ENCODE measurements around the gene CYLD. TPM values are rescaled to one million over a fixed set of nuclear protein-coding genes. Genes with fewer than 3 reads are reported as not detected.
A peak's percentile ranks its signal among the peaks of the same experiment; 100 is the strongest.

CYLD gene
- total and polyA plus RNA-seq, 8 donors = 27.1 to 52.1 (median 30.3) TPM

- intact Hi-C loops (cut with DNase I) = no loop called here
- no peak for DNase-seq
- TF ChIP-seq, protein P1, sequence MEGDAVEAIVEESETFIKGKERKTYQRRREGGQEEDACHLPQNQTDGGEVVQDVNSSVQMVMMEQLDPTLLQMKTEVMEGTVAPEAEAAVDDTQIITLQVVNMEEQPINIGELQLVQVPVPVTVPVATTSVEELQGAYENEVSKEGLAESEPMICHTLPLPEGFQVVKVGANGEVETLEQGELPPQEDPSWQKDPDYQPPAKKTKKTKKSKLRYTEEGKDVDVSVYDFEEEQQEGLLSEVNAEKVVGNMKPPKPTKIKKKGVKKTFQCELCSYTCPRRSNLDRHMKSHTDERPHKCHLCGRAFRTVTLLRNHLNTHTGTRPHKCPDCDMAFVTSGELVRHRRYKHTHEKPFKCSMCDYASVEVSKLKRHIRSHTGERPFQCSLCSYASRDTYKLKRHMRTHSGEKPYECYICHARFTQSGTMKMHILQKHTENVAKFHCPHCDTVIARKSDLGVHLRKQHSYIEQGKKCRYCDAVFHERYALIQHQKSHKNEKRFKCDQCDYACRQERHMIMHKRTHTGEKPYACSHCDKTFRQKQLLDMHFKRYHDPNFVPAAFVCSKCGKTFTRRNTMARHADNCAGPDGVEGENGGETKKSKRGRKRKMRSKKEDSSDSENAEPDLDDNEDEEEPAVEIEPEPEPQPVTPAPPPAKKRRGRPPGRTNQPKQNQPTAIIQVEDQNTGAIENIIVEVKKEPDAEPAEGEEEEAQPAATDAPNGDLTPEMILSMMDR (IDR thresholded peaks at IDR 0.05) = no peak
These were observed 30.8 kb upstream of the CYLD start for GRCh38 chr16:50711040-50711439.

GRCh38 chr16:50711862-50712559 lies 29.9 kb upstream of the CYLD start:
- no peak for DNase-seq
- H3K4me1 ChIP-seq = peaks cover 0 to 90% of the 10 kb centered on the region in 2 donors

More at GRCh38 chr16:50711040-50711439, 30.8 kb upstream of the CYLD start:
- ATAC-seq = no peak
- Histone ChIP-seq H3K27ac (no peak overlapping the region), H3K9me3 (no peaks in the 10 kb centered on the region), H3K36me3 (peaks cover 0 to 19% of the 10 kb centered on the region in 2 donors), H3K4me1 (peaks cover 0 to 80% of the 10 kb centered on the region in 2 donors), H3K4me3 (no peak overlapping the region), H3K27me3 (no peaks in the 10 kb centered on the region)

GRCh38 chr16:50712560-50712898 lies 29.4 kb upstream of the CYLD start:
- intact Hi-C loops (cut with DNase I) = no loop called here
- peaks cover 0 to 19% of the 10 kb centered on the region in 2 donors for H3K36me3 ChIP-seq
- TF ChIP-seq, protein P1 (IDR thresholded peaks at IDR 0.05) = no peak
- peak overlapping the region in 1 of 2 donors; percentile 50 for H3K27ac ChIP-seq
- no peaks in the 10 kb centered on the region for H3K27me3 ChIP-seq
- ATAC-seq (no peak), DNase-seq (no peak)
- no peaks in the 10 kb centered on the region for H3K9me3 ChIP-seq
- H3K4me3 ChIP-seq = no peak overlapping the region
- H3K4me1 ChIP-seq = peaks cover 0 to 93% of the 10 kb centered on the region in 2 donors

More at GRCh38 chr16:50711862-50712559, 29.9 kb upstream of the CYLD start:
- Histone ChIP-seq H3K9me3 (no peaks in the 10 kb centered on the region), H3K4me3 (no peak overlapping the region), H3K36me3 (peaks cover 0 to 19% of the 10 kb centered on the region in 2 donors), H3K27me3 (no peaks in the 10 kb centered on the region), H3K27ac (peak overlapping the region in 1 of 2 donors; percentile 45)
- intact Hi-C loops (cut with DNase I) = no loop called here
- no peak for ATAC-seq
- TF ChIP-seq, protein P1 (IDR thresholded peaks at IDR 0.05) = no peak

DNA sequence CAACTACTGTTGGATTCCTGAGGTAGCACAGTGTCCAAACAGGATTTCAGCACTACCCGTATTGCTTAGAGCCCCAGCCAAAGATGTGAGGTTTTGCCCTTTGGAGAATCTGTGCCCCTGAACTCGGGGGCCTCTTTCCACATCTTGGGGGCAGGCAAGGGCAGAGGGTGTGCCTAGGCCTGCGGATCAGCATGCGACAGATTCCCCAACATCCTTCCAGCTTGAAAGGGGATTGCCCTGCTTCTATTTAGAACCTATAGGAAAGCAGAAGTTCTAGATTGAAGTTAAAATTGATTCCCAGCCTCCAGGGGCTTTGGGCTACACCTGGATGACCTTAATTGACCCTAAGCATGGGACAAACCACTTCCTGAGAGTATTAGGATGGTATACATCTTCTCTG lies 28.9 kb upstream of the CYLD start:
- TF ChIP-seq, protein P1 (IDR thresholded peaks at IDR 0.05) = no peak
- ATAC-seq (no peak), DNase-seq (no peak)
- Histone ChIP-seq H3K4me3 (no peak overlapping the region), H3K27ac (peak overlapping the region in 1 of 2 donors; percentile 50), H3K27me3 (no peaks in the 10 kb centered on the region), H3K4me1 (peaks cover 0 to 90% of the 10 kb centered on the region in 2 donors), H3K9me3 (no peaks in the 10 kb centered on the region), H3K36me3 (peaks cover 0 to 19% of the 10 kb centered on the region in 2 donors)
- intact Hi-C loops (cut with DNase I) = no loop called here

- no peaks in the 10 kb centered on the region for H3K9me3 ChIP-seq
- intact Hi-C loops (cut with DNase I) = no loop called here
- no peaks in the 10 kb centered on the region for H3K27me3 ChIP-seq
- DNase-seq = no peak
- peaks cover 0 to 57% of the 10 kb centered on the region in 2 donors for H3K4me1 ChIP-seq
- TF ChIP-seq, protein P1 (IDR thresholded peaks at IDR 0.05) = no peak
- H3K27ac ChIP-seq = no peak overlapping the region
- peaks cover 0 to 10% of the 10 kb centered on the region in 2 donors for H3K36me3 ChIP-seq
- ATAC-seq = no peak
- no peak overlapping the region for H3K4me3 ChIP-seq
These were observed 24.8 kb upstream of the CYLD start for GRCh38 chr16:50717091-50717490.
